OCI-LY3 (cell line): Measurements from ENCODE around the gene BATF2.

Experiments
- CTCF ChIP-seq: fragments of 200-600, 300-600 bp; sonication (generic); IDR thresholded peaks from 2 replicates; pipeline ENCODE4 v1.5.1; 2014; ENCODE audit warnings: antibody characterized with exemption, low read length, low read depth
- EZH2phosphoT487 ChIP-seq: fragments of 200-600 bp; shearing (Covaris generic); IDR thresholded peaks from 2 replicates; pipeline ENCODE4 v1.6.1; 2018; ENCODE audit warnings: antibody characterized with exemption, mixed run types, low read depth

GRCh38 chr11:65019824-65020223, 23.1 kb upstream of the BATF2 start:
- no peak for TF ChIP-seq CTCF
- TF ChIP-seq EZH2phosphoT487: no peak
